HepG2 (cell line): ENCODE results near the gene TEDC2.

Experiments used
- CTCF ChIP-seq: sonication (generic); formaldehyde crosslinking; IDR thresholded peaks from 2 replicates; pipeline ENCODE4 v1.5.0; 2020; ENCODE audit warnings: mild to moderate bottlenecking, missing genetic modification reagents, moderate library complexity
- NFIC ChIP-seq: IDR thresholded peaks from 2 replicates; pipeline ENCODE4 v1.6.1; 2012; ENCODE audit warnings: mild to moderate bottlenecking, low read length, inconsistent platforms
- PHF8 ChIP-seq: sonication (generic); formaldehyde crosslinking; IDR thresholded peaks from 2 replicates; pipeline ENCODE4 v1.5.0; 2020; ENCODE audit warnings: missing genetic modification reagents
- POLR2AphosphoS5 ChIP-seq: IDR thresholded peaks from 2 replicates; pipeline ENCODE4 v1.6.1; 2012; ENCODE audit warnings: low read depth, low read length
- PRMT3 ChIP-seq: sonication (generic); formaldehyde crosslinking; IDR thresholded peaks from 2 replicates; pipeline ENCODE4 v1.8.1; 2022; ENCODE audit warnings: low read depth, mild to moderate bottlenecking, moderate library complexity, missing genetic modification reagents, borderline replicate concordance
- ZHX1 ChIP-seq: sonication (generic); formaldehyde crosslinking; IDR thresholded peaks from 2 replicates; pipeline ENCODE4 v1.8.1; 2022; ENCODE audit warnings: low read depth, mild to moderate bottlenecking, missing genetic modification reagents
- ZZZ3 ChIP-seq: sonication (generic); formaldehyde crosslinking; IDR thresholded peaks from 2 replicates; pipeline ENCODE4 v1.4.0; 2020; ENCODE audit warnings: missing genetic modification reagents, mild to moderate bottlenecking, borderline replicate concordance

DNA sequence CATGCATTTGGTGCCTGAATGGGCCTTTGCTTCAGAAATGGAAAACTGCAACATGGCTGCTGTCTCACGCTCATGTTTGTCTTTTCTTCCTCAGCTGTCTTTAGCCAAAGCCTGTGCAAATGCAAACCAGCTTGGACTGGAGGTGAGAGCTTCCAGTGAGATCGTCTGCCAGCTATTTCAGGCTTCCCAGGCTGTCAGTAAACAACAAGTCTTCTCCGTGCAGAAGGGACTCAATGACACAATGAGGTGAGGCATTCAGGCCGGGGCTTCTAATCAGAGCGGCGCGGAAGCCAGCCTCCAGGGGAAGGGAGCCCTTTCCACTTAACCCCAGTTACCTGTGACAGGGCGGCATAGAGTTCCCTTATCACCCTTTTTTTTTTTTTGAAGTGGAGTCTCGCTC, 16.4 kb upstream of the TEDC2 start:
- TF ChIP-seq ZZZ3 (CRISPR knock-in tag) (no peak), PRMT3 (no peak), PHF8 (CRISPR knock-in tag) (no peak), NFIC (no peak), ZHX1 (CRISPR knock-in tag) (no peak), POLR2AphosphoS5 (no peak), CTCF (CRISPR knock-in tag) (no peak)
